GM19463 (cell line): ENCODE data around the gene RNF168.
A peak's percentile ranks its signal among the peaks of the same experiment; 100 is the strongest.
"Not testable (repeated sequence)": the region's sequence is repeated elsewhere in the genome, so short reads cannot be mapped to it uniquely, and the experiment has no call there.

Experiments
- ATAC-seq: cut with Tn5 transposase; IDR thresholded peaks from one replicate; pipeline ENCODE4 v1.9.1; 2021; ENCODE audit warnings: mild to moderate bottlenecking, moderate library complexity; ENCODE audit not compliant: unreplicated experiment

RNF168 gene, protein sequence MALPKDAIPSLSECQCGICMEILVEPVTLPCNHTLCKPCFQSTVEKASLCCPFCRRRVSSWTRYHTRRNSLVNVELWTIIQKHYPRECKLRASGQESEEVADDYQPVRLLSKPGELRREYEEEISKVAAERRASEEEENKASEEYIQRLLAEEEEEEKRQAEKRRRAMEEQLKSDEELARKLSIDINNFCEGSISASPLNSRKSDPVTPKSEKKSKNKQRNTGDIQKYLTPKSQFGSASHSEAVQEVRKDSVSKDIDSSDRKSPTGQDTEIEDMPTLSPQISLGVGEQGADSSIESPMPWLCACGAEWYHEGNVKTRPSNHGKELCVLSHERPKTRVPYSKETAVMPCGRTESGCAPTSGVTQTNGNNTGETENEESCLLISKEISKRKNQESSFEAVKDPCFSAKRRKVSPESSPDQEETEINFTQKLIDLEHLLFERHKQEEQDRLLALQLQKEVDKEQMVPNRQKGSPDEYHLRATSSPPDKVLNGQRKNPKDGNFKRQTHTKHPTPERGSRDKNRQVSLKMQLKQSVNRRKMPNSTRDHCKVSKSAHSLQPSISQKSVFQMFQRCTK

DNA sequence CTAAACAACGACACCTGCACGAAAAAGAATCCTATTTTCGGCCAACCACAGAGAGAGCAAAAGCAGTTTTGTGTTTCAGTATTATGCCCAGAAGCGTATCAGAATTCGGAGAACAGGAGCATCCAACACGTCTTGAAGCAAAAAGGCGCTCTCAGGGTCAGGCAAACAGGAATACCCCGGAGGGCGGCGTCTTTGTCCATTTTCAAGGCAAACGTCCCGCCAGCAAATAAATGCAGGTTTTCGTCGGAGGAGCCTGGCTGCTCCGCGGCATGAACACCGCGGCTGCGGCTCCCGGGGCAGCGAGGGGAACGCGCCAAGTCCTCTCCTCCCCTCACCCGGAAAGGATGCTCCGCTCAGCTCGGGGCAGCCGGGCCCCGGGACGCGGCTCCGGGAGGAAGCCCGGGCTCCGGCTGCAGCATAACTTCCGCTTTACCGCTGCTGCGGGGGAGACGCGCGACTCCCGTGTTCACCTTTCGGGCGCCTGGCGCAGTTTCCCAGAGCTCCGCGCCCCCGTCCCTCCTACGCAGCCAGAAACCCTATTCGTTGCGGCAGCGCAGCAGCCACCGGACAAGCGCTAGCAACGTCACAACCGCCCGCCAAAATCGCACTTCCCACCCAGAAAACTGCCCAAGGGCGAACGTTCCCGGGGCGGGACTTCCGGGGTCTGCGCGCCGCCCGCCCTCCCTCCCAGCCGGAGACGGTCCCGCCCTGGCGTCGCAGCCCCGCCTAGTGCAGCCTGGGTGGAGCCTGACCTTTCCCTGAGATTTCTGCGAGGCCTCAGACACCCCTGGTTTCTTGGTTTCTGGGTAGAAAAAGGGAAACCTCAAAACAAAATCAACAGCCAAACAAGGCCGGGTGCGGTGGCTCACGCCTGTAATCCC is at the start of gene RNF168:
TSS of gene RNF168 (minus strand) at position 573 of the 881 bp plus-strand sequence. CDS start 595 bp downstream, outside the sequence.
- peak; percentile 85 for ATAC-seq

DNA sequence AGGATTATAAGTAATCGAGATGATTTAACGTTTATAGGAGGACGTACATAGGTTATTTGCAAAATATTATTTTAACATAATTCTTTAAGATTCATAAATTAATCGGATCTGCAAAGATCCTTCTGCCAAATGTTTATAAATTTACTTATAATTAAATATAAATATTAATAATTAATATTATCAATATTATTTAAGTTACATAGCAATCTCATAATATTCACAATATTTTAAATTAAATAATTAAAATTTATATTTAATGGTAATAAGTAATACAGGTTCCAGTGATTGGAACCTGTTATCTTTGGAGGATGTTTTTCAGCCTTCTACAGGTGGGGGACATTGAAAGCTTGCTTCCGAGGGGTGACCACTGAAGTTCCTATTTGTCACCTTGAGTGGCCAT is 48.7 kb upstream of the RNF168 start:
- ATAC-seq: no peak

DNA sequence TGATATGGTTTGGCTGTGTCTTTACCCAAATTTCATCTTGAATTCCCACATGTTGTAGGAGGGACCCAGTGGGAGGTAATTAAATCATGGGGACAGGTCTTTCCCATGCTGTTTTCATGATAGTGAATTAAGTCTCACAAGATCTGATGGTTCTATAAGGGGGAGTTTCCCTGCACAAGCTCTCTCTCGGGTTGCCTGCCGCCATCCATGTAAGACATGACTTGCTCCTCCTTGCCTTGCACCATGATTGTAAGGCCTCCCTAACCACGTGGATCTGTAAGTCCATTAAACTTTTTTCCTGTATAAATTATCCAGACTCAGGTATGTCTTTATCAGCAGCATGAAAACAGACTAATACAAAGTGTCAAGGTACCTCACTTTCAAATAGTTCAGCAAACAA is 46.6 kb upstream of the RNF168 start:
- ATAC-seq: not testable (repeated sequence)

DNA sequence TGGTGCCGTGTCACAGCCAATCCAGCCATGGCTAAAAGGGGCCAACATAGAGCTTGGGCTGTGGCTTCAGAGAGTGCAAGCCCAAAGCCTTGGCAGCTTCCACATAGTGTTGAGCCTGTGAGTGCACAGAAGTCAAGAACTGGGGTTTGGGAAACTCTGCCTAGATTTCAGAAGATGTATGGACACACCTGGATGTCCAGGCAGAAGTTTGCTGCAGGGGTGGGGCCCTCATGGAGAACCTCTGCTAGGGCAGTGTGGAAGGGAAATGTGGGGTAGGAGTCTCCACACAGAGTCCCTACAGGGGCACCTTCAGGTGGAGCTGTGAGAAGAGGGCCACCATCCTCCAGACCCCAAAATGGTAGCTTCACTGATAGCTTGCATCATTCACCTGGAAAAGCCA is 45.7 kb upstream of the RNF168 start:
- ATAC-seq: not testable (repeated sequence)

DNA sequence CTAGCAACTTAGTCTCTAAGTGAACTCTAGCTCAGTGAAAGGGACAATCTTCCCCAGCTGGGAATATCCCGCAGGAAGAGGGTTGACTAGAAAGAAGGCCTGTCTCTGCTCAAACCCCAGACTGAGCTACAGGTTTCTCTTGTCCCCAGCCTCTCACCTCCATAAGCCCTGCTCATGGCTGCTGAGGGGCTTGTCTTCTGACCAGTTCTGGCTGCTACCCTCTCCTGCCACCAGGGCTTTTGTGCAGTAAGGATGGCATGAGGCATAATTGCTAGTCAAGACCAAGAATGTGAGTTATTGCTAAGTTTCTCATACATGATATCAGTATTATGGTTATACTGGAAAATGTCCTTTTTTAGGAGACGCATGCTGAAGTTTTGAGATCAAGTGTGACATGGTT is 43.5 kb upstream of the RNF168 start:
- no peak for ATAC-seq

DNA sequence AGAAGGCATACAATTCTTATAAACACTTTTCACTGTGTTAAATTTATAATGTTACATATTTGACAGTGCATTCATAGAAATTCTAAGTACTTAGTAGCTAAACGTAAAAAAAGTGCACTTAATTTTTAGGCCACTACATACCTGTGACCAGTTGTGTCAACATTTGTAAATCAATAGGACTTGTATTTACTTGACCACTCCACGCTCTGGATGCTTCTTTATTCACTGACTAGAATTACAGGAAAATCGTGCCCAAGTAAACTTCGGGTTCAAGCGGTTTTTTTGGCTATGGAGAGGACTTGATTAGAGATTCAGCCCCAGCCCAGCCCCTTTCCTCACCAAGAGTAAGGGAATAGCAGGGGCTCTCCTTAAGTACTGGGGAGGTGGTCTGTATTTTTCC is 43.0 kb upstream of the RNF168 start:
- no peak for ATAC-seq

DNA sequence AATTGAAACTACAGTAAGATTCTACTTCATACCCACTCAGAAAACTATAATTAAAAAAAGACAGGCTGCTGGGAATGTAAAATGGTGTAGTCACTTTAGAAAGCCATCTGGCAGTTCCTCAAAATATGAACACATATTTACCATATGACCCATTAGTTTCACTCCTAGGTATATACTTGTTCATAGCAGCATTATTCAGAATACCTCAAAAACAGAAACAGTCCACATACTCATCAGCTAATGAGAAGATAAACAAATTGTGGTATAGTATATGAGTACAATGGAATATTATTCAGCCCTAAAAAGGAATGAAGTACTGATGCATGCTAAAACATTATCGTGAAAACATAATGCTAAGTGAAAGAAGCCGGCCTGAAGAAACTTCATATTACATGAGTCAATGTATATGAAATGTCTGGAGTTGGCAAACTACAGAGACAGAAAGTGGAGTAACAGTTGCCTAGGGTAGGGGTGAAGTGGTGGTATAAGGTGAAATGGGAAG is 41.0 kb upstream of the RNF168 start:
- no peak for ATAC-seq

DNA sequence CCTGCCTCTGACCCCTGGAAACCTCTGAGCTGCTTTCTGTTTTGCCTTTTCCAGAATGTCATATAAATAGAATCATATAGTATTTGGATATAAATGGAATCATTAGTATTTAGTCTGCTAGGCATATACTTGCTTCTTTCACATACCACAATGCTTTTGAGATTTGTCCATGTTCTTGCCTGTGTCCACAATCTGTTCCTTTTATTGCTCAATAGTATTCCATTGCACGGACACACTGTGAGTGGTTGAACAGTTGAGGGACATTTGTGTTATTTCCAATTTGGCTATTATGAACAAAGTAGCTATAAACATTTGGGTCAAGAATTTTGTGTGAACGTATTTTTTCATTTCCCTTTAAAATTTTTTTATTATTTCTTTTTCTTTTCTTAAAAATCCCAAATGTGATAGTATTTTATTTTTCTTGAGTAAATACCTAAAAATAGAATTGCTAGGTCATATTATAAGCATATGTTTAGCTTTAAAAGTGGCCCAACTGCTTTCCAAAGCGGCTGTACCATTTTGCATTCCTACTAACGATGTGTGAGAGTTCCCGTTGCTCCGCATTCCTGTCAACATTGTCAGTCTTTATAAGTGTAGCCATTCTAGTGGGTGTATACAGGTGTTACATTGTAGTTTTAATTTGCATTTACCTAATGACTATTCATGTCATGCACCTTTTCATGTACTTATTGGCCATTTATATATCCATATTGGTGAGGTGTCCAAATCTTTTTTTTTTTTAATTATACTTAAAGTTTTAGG is 38.3 kb upstream of the RNF168 start:
- no peak for ATAC-seq

DNA sequence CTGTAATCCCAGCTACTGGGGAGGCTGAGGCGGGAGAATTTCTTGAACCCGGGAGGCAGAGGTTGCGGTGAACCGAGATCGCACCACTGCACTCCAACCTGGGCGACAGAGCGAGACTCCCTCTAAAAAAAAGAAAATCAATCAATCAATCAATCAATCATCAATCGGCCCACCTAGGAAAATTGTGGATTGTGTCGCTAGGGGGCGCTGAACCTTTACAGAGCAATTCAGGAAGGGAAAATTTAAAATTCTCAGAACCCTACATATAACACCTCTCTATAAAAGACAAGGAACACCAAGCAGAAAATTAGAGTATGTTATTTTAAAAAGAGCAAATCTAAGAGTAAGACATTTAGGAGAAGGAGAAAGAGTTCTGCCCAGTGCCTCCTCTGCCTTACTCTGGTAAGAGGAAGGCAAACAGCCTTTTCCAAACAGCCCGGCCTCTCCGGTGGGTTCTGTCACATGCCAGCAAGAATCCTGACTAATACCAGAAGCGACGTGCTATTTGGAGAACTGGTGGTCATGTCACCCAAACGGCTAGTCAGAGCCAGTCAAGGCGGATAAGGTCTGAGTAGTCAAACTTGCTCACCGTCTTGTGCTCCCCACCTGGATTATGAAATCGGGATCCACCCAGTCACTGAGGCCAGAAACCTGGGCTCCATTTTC is 33.9 kb upstream of the RNF168 start:
- no peak for ATAC-seq

DNA sequence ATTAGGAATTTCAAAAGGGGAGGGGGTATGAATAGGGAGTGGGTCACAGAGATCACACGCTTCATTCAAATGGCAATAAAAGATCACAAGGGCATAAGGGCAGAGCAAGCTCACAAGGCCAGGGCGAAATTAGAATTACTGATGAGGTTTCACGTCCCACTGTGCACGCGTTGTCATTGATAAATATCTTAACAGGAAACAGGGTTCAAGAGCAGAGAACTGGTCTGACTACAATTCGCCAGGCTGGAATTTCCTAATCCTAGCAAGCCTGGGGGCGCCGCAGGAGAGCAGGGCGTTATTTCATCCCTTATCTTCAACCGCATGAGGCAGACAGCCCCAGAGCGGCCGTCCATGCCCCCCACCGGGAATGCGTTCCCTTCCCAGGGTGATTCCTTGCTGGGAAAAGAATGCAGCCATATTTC is 29.7 kb upstream of the RNF168 start:
- no peak for ATAC-seq

DNA sequence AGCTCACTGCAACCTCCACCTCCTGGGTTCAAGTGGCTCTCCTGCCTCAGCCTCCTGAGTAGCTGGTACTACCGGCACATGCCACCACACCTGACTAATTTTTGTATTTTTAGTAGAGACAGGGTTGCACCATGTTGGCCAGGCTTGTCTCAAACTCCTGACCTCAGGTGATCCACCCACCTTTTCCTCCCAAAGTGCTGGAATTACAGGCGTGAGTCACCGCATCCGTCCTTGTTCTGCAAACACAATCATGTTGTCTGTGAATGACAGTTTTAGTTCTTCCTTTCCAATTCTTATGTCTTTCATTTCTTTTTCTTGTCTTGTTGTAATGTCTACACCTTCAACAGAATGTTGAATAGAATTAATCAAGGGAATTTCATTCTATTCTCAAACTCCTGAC is 27.9 kb upstream of the RNF168 start:
- no peak for ATAC-seq

DNA sequence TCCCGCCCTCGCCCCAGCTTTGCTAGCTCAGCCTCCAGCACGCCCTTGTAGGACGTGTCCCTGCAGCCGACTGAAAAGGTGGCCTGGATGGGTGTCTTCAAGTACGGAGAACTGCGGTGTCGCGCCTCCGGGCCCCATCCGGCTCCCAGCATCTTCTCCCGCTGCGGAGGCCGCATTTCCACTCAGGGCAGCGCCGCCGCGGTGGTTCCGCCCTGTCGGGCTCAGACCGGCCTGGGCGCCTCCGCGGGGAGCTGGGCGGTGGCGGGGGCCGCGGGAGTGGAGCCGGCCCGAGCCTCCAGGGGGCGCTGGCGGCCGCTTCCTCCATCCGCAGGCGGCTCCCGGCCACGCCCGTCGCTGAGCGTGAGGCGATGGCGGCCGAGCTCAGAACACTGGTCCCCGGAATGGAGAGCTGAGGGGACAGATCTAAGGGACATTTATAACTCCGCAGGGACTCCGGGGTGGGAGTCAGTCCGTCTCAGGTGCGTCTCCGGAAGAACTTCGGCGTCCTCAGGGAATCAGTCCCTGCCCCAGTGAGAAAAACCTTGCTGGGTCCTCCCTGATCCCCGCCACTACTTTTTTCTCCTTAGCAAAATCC is 25.2 kb upstream of the RNF168 start:
- peak; percentile 84 for ATAC-seq

DNA sequence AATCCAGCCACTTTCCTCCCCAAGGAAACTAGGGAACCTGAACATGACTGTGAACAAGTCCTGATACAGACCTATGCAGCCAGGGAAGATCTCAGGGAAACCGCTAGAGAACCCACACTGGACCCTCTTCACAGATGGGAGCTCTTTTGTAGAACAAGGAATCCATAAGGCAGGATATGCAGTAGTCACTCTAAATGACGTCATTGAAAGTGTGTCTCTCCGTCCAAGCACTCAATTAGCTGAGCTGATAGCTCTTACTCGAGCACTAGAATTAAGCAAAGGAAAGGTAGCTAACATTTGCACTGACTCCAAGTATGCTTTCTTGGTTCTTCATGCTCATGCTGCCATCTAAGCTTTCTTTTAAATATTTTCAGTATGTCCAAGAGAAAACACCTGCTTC is 21.6 kb upstream of the RNF168 start:
- ATAC-seq: no peak

DNA sequence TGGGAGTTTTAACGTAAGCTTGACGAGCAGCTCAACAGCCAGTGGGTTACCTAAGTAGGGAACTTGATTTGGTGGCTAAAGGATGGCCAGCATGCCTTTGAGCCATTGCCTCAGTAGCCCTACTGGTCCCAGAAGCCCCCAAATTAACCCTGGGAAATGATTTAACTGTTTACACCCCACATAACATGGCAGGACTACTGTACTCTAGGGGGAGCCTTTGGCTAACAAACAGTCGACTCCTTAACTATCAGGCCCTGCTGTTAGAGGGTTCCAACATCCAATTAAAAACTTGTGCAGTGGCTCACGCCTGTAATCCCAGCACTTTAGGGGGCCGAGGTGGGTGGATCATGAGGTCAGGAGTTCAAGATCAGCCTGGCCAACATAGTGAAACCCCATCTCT is 21.0 kb upstream of the RNF168 start:
- ATAC-seq: no peak

DNA sequence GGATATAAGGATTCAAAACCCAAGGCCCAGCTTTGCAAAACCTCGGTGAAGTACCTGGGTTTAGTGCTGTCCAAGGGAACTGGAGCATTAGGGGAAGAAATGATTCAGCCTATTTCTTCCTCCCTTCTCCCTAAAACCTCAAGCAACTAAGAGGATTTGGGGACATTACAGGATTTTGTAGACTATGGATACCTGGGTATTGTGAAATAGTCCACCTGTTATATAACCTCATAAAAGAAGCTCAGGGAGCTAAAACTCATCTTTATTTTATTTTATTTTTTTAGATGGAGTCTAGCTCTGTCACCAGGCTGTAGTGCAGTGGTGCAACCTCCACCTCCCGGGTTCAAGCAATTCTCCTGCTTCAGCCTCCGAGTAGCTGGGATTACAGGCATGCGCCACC is 20.3 kb upstream of the RNF168 start:
- ATAC-seq: no peak

DNA sequence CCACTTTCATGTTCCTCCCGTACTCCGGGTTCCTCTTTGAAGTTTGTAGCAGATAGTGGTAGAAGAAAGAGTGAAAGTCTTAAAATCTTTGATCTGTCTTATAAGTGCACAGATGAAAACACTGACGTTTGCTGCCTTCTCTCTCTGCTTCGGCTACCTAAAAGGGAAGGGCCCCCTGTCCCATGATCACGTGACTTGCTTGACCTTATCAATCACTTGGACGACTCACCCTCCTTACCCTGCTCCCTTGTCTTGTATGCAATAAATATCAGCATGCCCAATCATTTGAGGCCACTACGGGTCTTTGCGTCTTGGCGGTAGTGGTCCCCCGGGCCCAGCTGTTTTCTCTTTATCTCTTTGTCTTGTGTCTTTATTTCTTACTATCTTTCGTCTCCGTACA is 17.7 kb upstream of the RNF168 start:
- not testable (repeated sequence) for ATAC-seq

DNA sequence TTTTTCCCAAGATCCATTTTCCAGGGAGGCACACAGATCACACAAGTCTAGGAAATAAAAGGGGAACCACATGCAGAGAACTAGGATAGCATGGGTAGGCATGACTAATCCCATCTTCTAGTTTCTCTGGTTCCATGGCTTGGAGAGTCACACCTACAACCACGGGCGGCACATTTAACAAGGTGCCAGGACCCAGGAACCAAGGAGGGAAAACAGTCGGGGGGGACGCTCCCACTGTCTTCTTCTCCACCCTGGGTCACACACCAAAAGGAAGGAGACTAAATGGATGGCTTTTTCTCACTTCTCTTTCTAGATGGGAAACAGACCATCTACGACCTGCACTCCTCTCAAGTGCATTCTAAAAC is 16.1 kb upstream of the RNF168 start:
- no peak for ATAC-seq

DNA sequence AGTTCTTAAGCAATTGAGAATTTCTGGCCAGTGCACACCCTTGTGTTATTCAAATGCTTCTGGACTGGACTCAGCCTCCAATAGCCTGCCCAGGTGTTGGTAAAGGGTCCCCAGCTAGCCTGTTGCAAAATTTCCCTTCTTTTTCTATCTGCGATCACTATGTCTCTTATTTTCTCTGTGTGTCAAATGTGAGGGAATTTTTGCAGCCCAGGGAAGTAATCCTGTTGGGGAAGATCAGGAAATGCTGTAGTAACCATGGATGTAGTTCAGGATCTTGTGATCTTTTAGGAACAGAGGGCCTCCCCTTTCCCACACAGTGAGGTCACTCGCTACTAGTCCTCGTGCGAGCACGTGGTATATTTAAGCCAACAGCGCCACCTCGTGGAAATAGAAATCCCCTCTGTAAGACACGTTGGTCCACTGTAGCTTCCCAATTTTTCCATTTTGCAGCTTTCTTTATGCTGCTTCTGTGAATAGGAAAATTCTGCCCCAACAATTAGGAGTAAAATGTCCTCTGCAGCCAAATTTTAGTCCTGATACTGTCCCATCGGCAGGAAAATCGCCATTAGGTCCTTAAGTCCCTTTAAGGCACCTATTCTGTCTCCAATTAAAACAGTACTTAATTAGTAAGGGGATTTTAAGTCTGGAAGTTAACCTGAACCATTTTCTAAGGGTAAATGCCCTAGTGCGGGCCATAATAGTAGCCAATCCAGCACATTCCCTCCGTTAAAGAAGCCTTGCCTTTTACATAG is 15.6 kb upstream of the RNF168 start:
- ATAC-seq: no peak

DNA sequence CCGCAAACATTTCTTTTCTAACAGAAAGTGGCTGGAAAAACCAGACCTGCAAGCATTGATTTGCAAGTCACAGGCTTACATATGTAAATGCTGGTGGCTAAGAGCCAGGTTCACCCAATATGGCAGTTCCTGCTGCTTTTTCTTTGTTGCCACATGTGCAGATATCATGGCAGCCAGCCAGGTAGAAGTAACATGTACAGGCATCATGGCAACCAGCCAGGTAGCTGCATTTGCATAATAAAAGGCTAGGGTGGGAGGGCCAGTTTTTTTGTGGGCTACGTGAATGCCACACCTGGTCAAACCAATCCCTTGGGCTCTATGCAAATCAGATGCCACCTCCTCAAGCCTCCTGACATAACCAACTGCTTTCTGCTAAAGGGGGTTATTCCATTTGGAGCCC is 14.4 kb upstream of the RNF168 start:
- no peak for ATAC-seq
